GM12878 (cell line): Measurements from ENCODE around the gene RGS6. TPM values are rescaled to one million over a fixed set of nuclear protein-coding genes. Genes with fewer than 3 reads are reported as not detected.
A peak's percentile ranks its signal among the peaks of the same experiment; 100 is the strongest.

Experiments used
- ATF3 ChIP-seq: IDR thresholded peaks from 2 replicates; pipeline ENCODE4 v1.6.1; 2011; ENCODE audit warnings: low read depth, mild to moderate bottlenecking, low read length, moderate library complexity, borderline replicate concordance; ENCODE audit errors: extremely low read depth
- ATF7 ChIP-seq: fragments of 450-650 bp; IDR thresholded peaks from 2 replicates; pipeline ENCODE4 v1.6.1; 2016; ENCODE audit warnings: low read depth, mild to moderate bottlenecking
- CREB1 ChIP-seq: IDR thresholded peaks from 2 replicates; pipeline ENCODE4 v1.6.1; 2012; ENCODE audit warnings: low read depth, mild to moderate bottlenecking, inconsistent platforms
- GABPA ChIP-seq: IDR thresholded peaks from 2 replicates; pipeline ENCODE4 v1.6.1; 2014; ENCODE audit warnings: antibody characterized with exemption, low read depth, mild to moderate bottlenecking, inconsistent platforms
- JUND ChIP-seq: IDR thresholded peaks from 2 replicates; pipeline ENCODE4 v1.6.1; 2012; ENCODE audit warnings: low read depth, mild to moderate bottlenecking, low read length, improper control_type of control experiment, moderate library complexity
- KDM1A ChIP-seq: fragments of 200-600 bp; sonication (generic); IDR thresholded peaks from 2 replicates; pipeline ENCODE4 v1.6.1; 2016; ENCODE audit warnings: borderline replicate concordance
- NRF1 ChIP-seq: conservative IDR thresholded peaks from 2 replicates; pipeline ENCODE4 v1.6.1; 2011; ENCODE audit warnings: mild to moderate bottlenecking, low read depth, low read length, improper control_type of control experiment
- PML ChIP-seq: IDR thresholded peaks from 2 replicates; pipeline ENCODE4 v1.6.1; 2012; ENCODE audit warnings: low read length, inconsistent platforms
- POLR2AphosphoS5 ChIP-seq: IDR thresholded peaks from 2 replicates; pipeline ENCODE4 v1.6.1; 2011; ENCODE audit warnings: mild to moderate bottlenecking, low read length, inconsistent platforms
- REST ChIP-seq: IDR thresholded peaks from 2 replicates; pipeline ENCODE4 v1.6.1; 2012; ENCODE audit warnings: mild to moderate bottlenecking, low read depth, low read length
- RUNX3 ChIP-seq: IDR thresholded peaks from 2 replicates; pipeline ENCODE4 v1.6.1; 2012; ENCODE audit warnings: low read length, inconsistent platforms
- SIN3A ChIP-seq: IDR thresholded peaks from 2 replicates; pipeline ENCODE4 v1.6.1; 2012; ENCODE audit warnings: low read depth, low read length, improper control_type of control experiment
- SRF ChIP-seq, 2 experiments: IDR thresholded peaks; 2 replicates each; pipeline ENCODE4 v1.6.1; 2011; ENCODE audit warnings: low read depth in 2 of 2, low read length in 2 of 2, mild to moderate bottlenecking in 1 of 2, moderate library complexity in 1 of 2
- ZNF207 ChIP-seq: fragments of 450-650 bp; IDR thresholded peaks from 2 replicates; pipeline ENCODE4 v1.6.1; 2014; ENCODE audit warnings: antibody characterized with exemption, mild to moderate bottlenecking, borderline replicate concordance
- ZNF217 ChIP-seq: fragments of 450-650 bp; IDR thresholded peaks from 2 replicates; pipeline ENCODE4 v1.6.1; 2017; ENCODE audit warnings: antibody characterized with exemption, mild to moderate bottlenecking
- polyA plus RNA-seq, 11 experiments: library from polyadenylated mRNA; depleted of rRNA in 4 of 11; unstranded in 6 of 11; stranded (reverse) in 5 of 11; fragments of >200 nt; fragmentation: Nextera tagmentation in 4 of 11; fragmentation: Illumina TruSeq in 1 of 11; extraction: Ambion mirVana in 4 of 11; extraction: Trizol in 1 of 11; gene quantifications; 1 replicate in 1 of 11; 2 replicates in 10 of 11; pipeline versions ENCODE4 v1.2.1 to v1.2.3, GENCODE V29; 2011 to 2016; ENCODE audit warnings: inconsistent platforms in 2 of 11, missing spikeins in 2 of 11, low read depth in 1 of 11
- total RNA-seq, 4 experiments: library from RNA; depleted of rRNA in 3 of 4; stranded (reverse); fragments of >200 nt in 3 of 4; fragmentation: Illumina TruSeq in 1 of 4; extraction: Trizol in 1 of 4; gene quantifications; 2 replicates each; pipeline versions ENCODE4 v1.2.1 to v1.2.3, GENCODE V29; 2013 to 2021
- TF ChIP-seq, protein P1 (sequence below): fragments of 450-650 bp; IDR thresholded peaks from 2 replicates; pipeline ENCODE4 v1.6.1; 2016; ENCODE audit warnings: mild to moderate bottlenecking, moderate library complexity, borderline replicate concordance
- TF ChIP-seq, protein P2 (sequence below): IDR thresholded peaks from 2 replicates; pipeline ENCODE4 v1.6.1; 2011; ENCODE audit warnings: mild to moderate bottlenecking, low read depth, low read length, moderate library complexity; ENCODE audit not compliant: insufficient replicate concordance
- TF ChIP-seq, protein P3 (sequence below): fragments of 450-650 bp; IDR thresholded peaks from 2 replicates; pipeline ENCODE4 v1.6.1; 2018; ENCODE audit warnings: borderline replicate concordance, mild to moderate bottlenecking; ENCODE audit not compliant: partially characterized antibody

Gene RGS6
- total and polyA plus RNA-seq, 10 of the 15 experiments (the other 5 are each of a cell fraction or from before 2014, with no cell fraction given) = 3.9 to 18.1 (median 12.4) TPM

DNA sequence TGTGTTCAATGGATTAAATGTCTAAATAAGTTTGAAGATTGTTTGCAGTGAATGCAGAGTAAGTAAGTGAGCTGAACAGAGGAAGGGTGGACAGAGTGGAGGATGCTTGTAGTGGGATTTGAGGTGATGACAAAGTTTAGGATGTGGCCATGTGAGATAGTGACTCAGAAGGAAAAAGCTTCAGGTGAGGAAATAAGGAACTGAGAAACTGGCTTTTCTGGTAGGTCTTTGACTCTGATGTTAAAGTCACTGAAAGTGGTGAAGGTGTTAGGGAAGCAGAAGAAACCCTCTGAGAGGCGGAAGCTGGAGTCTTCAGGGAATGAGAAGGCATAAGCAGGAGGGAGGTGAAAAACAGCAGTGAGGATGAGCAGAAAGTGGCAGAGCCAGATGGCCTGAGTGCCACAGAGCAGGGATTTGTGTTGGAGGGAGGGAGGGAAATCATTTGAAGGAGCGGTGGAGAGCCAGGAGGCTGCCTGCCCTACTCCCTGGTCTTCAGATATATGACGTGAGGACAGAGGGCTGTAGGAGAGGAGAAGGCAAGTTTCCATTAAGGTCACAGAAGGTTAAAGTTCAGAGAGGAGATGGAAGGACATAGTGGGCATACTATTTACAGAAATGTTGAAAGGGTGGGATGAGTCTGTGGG lies 24.8 kb downstream of the RGS6 start (continued):
- TF ChIP-seq, protein P1, sequence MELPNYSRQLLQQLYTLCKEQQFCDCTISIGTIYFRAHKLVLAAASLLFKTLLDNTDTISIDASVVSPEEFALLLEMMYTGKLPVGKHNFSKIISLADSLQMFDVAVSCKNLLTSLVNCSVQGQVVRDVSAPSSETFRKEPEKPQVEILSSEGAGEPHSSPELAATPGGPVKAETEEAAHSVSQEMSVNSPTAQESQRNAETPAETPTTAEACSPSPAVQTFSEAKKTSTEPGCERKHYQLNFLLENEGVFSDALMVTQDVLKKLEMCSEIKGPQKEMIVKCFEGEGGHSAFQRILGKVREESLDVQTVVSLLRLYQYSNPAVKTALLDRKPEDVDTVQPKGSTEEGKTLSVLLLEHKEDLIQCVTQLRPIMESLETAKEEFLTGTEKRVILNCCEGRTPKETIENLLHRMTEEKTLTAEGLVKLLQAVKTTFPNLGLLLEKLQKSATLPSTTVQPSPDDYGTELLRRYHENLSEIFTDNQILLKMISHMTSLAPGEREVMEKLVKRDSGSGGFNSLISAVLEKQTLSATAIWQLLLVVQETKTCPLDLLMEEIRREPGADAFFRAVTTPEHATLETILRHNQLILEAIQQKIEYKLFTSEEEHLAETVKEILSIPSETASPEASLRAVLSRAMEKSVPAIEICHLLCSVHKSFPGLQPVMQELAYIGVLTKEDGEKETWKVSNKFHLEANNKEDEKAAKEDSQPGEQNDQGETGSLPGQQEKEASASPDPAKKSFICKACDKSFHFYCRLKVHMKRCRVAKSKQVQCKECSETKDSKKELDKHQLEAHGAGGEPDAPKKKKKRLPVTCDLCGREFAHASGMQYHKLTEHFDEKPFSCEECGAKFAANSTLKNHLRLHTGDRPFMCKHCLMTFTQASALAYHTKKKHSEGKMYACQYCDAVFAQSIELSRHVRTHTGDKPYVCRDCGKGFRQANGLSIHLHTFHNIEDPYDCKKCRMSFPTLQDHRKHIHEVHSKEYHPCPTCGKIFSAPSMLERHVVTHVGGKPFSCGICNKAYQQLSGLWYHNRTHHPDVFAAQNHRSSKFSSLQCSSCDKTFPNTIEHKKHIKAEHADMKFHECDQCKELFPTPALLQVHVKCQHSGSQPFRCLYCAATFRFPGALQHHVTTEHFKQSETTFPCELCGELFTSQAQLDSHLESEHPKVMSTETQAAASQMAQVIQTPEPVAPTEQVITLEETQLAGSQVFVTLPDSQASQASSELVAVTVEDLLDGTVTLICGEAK = no peak
- TF ChIP-seq ATF3 = no peak
- no peak for TF ChIP-seq REST
- TF ChIP-seq ZNF207 = 0 out of 2 replicates have a peak, but pooled peaks have one; percentile 36
- peak in 1 of 2 experiments; percentile 17; a peak in 1 of 4 replicates for TF ChIP-seq SRF (IDR thresholded peaks at IDR 0.05; ENCODE audit: low read depth in 2 of 2, low read length in 2 of 2)
- TF ChIP-seq NRF1 = no peak
- no peak for TF ChIP-seq SIN3A
- TF ChIP-seq, protein P2, sequence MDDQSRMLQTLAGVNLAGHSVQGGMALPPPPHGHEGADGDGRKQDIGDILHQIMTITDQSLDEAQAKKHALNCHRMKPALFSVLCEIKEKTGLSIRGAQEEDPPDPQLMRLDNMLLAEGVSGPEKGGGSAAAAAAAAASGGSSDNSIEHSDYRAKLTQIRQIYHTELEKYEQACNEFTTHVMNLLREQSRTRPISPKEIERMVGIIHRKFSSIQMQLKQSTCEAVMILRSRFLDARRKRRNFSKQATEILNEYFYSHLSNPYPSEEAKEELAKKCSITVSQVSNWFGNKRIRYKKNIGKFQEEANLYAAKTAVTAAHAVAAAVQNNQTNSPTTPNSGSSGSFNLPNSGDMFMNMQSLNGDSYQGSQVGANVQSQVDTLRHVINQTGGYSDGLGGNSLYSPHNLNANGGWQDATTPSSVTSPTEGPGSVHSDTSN = no peak
- TF ChIP-seq GABPA = no peak
- peak; percentile 93 for TF ChIP-seq RUNX3
- TF ChIP-seq ZNF217 = peak; percentile 71; the same call in 1 of the 2 replicates
- TF ChIP-seq ATF7 = peak; percentile 91
- TF ChIP-seq PML = peak; percentile 58; the same call in 1 of the 2 replicates
- TF ChIP-seq JUND = peak; percentile 77; the same call in 1 of the 2 replicates
- no peak for TF ChIP-seq KDM1A
- TF ChIP-seq CREB1 = 0 out of 2 replicates have a peak, but pooled peaks have one; percentile 38
- TF ChIP-seq, protein P3, sequence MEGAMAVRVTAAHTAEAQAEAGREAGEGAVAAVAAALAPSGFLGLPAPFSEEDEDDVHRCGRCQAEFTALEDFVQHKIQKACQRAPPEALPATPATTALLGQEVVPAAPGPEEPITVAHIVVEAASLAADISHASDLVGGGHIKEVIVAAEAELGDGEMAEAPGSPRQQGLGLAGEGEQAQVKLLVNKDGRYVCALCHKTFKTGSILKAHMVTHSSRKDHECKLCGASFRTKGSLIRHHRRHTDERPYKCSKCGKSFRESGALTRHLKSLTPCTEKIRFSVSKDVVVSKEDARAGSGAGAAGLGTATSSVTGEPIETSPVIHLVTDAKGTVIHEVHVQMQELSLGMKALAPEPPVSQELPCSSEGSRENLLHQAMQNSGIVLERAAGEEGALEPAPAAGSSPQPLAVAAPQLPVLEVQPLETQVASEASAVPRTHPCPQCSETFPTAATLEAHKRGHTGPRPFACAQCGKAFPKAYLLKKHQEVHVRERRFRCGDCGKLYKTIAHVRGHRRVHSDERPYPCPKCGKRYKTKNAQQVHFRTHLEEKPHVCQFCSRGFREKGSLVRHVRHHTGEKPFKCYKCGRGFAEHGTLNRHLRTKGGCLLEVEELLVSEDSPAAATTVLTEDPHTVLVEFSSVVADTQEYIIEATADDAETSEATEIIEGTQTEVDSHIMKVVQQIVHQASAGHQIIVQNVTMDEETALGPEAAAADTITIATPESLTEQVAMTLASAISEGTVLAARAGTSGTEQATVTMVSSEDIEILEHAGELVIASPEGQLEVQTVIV = peak; percentile 36
- TF ChIP-seq POLR2AphosphoS5 = no peak
